ENCODE data around the gene MYL7. TPM values are rescaled to one million over a fixed set of nuclear protein-coding genes. Genes with fewer than 3 reads are reported as not detected.
"Not testable (repeated sequence)": the region's sequence is repeated elsewhere in the genome, so short reads cannot be mapped to it uniquely, and the experiment has no call there.

MYL7 gene
- total RNA-seq, 1 donor: not detected

DNA sequence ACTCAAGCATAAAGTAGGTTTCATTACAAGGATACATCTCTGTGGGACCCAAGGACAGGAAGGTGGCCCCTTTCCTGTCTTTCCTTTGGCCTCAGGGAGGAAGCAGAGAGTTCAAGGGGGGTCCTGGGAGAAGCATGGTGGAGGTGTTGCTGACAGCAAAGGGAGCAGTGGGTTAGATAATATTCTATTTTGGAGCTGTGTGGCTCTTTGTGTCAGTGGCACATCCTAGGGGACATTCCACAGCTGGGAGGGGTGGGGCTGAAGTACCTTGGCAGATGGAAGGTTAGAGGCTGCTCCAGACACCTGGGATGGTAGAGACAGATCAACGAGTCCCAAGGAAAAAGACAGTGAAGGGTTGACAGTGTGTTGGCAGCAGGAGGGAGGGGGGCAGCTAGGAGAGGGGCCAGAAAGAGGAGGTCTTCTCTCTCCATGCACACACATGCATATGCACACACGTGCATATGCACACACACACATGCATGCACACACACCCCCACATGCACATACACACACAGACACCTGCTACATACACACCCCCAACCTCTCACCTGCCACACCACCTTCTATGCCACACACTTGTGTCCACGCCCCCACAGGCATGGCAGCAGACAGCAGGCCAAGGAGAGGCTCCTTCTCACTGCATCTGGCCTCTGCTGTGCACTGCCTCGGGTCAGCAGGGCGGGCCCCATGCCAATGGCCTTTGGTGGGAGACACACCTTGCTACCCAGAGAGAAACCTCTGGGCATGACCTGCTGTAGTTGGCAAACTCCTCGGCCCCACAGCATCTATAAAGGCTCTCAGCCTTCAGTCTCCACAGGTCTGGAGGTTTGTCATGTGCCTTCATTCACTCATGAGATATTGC is 12.2 kb downstream of the MYL7 start:
- TF ChIP-seq, protein P1, sequence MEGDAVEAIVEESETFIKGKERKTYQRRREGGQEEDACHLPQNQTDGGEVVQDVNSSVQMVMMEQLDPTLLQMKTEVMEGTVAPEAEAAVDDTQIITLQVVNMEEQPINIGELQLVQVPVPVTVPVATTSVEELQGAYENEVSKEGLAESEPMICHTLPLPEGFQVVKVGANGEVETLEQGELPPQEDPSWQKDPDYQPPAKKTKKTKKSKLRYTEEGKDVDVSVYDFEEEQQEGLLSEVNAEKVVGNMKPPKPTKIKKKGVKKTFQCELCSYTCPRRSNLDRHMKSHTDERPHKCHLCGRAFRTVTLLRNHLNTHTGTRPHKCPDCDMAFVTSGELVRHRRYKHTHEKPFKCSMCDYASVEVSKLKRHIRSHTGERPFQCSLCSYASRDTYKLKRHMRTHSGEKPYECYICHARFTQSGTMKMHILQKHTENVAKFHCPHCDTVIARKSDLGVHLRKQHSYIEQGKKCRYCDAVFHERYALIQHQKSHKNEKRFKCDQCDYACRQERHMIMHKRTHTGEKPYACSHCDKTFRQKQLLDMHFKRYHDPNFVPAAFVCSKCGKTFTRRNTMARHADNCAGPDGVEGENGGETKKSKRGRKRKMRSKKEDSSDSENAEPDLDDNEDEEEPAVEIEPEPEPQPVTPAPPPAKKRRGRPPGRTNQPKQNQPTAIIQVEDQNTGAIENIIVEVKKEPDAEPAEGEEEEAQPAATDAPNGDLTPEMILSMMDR (IDR thresholded peaks at IDR 0.05; ENCODE audit: extremely low read depth, low read depth, low read length): no peak

GRCh38 chr7:44127161-44127560 is 14.0 kb downstream of the MYL7 start:
- H2AFZ ChIP-seq (ENCODE audit: low read length): no peak overlapping the region
- H3K4me2 ChIP-seq (ENCODE audit: insufficient read depth, low read length): no peak overlapping the region
- H3K27ac ChIP-seq (ENCODE audit: low read depth, low read length): no peak overlapping the region
- H3K9me3 ChIP-seq (ENCODE audit: low read depth, low read length): no peaks in the 10 kb centered on the region
- peaks cover 14% of the 10 kb centered on the region for H3K4me1 ChIP-seq (ENCODE audit: insufficient read depth, low read length)
- no peak overlapping the region for H3K4me3 ChIP-seq (ENCODE audit: insufficient read depth, low read length)
- no peaks in the 10 kb centered on the region for H3K27me3 ChIP-seq (ENCODE audit: insufficient read depth, low read length)
- no peaks in the 10 kb centered on the region for H4K20me1 ChIP-seq (ENCODE audit: insufficient read depth, low read length)
- H3K36me3 ChIP-seq (ENCODE audit: insufficient read depth, low read length): no peaks in the 10 kb centered on the region
- no peak for DNase-seq (ENCODE audit: insufficient read length, low spot score, missing footprints)
- TF ChIP-seq, protein P1 (IDR thresholded peaks at IDR 0.05; ENCODE audit: extremely low read depth, low read depth, low read length): no peak
- H3K79me2 ChIP-seq (ENCODE audit: insufficient read depth, low read length): peaks cover 7% of the 10 kb centered on the region

More for the DNA sequence above, 12.2 kb downstream of the MYL7 start:
- Histone ChIP-seq H4K20me1 (ENCODE audit: insufficient read depth, low read length) (no peaks in the 10 kb centered on the region), H3K27ac (ENCODE audit: low read depth, low read length) (no peak overlapping the region), H3K4me3 (ENCODE audit: insufficient read depth, low read length) (no peak overlapping the region), H3K36me3 (ENCODE audit: insufficient read depth, low read length) (no peaks in the 10 kb centered on the region), H3K4me2 (ENCODE audit: insufficient read depth, low read length) (no peak overlapping the region), H3K79me2 (ENCODE audit: insufficient read depth, low read length) (no peaks in the 10 kb centered on the region), H2AFZ (ENCODE audit: low read length) (no peak overlapping the region), H3K9me3 (ENCODE audit: low read depth, low read length) (no peaks in the 10 kb centered on the region), H3K27me3 (ENCODE audit: insufficient read depth, low read length) (no peaks in the 10 kb centered on the region), H3K4me1 (ENCODE audit: insufficient read depth, low read length) (peaks cover 9% of the 10 kb centered on the region)
- peak; percentile 66 for DNase-seq (ENCODE audit: insufficient read length, low spot score, missing footprints)

DNA sequence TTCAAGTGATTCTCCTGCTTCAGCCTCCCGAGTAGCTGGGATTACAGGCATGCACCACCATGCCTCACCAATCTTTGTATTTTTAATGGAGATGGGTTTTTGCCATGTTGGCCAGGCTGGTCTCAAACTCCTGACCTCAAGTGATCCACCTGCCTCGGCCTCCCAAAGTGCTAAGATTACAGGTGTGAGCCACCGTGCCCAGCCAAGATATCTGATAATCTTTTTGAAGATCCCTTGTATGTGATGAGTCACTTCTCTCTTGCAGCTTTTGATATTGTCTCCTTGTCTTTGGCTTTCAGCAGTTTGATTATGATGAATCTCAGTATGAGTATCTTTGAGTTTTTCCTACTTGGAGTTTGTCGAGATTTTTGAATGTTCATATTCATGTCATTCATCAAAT is 14.6 kb downstream of the MYL7 start:
- not testable (repeated sequence) for H3K27ac ChIP-seq (ENCODE audit: low read depth, low read length); H3K27me3 ChIP-seq (ENCODE audit: insufficient read depth, low read length); H2AFZ ChIP-seq (ENCODE audit: low read length); H3K4me3 ChIP-seq (ENCODE audit: insufficient read depth, low read length); H4K20me1 ChIP-seq (ENCODE audit: insufficient read depth, low read length); H3K36me3 ChIP-seq (ENCODE audit: insufficient read depth, low read length); DNase-seq (ENCODE audit: insufficient read length, low spot score, missing footprints); H3K9me3 ChIP-seq (ENCODE audit: low read depth, low read length); H3K4me2 ChIP-seq (ENCODE audit: insufficient read depth, low read length)
- Histone ChIP-seq H3K79me2 (ENCODE audit: insufficient read depth, low read length) (peaks cover 13% of the 10 kb centered on the region), H3K4me1 (ENCODE audit: insufficient read depth, low read length) (peaks cover 11% of the 10 kb centered on the region)

GRCh38 chr7:44124822-44125202 is 16.3 kb downstream of the MYL7 start:
- H4K20me1 ChIP-seq (ENCODE audit: insufficient read depth, low read length): no peaks in the 10 kb centered on the region
- H3K9me3 ChIP-seq (ENCODE audit: low read depth, low read length): no peaks in the 10 kb centered on the region
- H3K79me2 ChIP-seq (ENCODE audit: insufficient read depth, low read length): peaks cover 27% of the 10 kb centered on the region
- TF ChIP-seq, protein P1 (IDR thresholded peaks at IDR 0.05; ENCODE audit: extremely low read depth, low read depth, low read length): no peak
- DNase-seq (ENCODE audit: insufficient read length, low spot score, missing footprints): no peak
- no peak overlapping the region for H2AFZ ChIP-seq (ENCODE audit: low read length)
- no peak overlapping the region for H3K27ac ChIP-seq (ENCODE audit: low read depth, low read length)
- H3K27me3 ChIP-seq (ENCODE audit: insufficient read depth, low read length): no peaks in the 10 kb centered on the region
- no peak overlapping the region for H3K4me2 ChIP-seq (ENCODE audit: insufficient read depth, low read length)
- peaks cover 11% of the 10 kb centered on the region for H3K4me1 ChIP-seq (ENCODE audit: insufficient read depth, low read length)
- H3K36me3 ChIP-seq (ENCODE audit: insufficient read depth, low read length): peaks cover 20% of the 10 kb centered on the region
- no peak overlapping the region for H3K4me3 ChIP-seq (ENCODE audit: insufficient read depth, low read length)

Measured in osteoblast (primary cell).